ENCODE data around the gene FAM114A2. TPM values are rescaled to one million over a fixed set of nuclear protein-coding genes. Genes with fewer than 3 reads are reported as not detected.
"Not testable (repeated sequence)": the region's sequence is repeated elsewhere in the genome, so short reads cannot be mapped to it uniquely, and the experiment has no call there.

The FAM114A2 gene
- total and polyA plus RNA-seq, 2 donors (not counting 1 experiment from before 2014, with no cell fraction given), result 28.0 to 33.9 TPM

- no peaks in the 10 kb centered on the region for H3K79me2 ChIP-seq (ENCODE audit: control insufficient read depth, insufficient read depth, low read length)
- peaks cover 3% of the 10 kb centered on the region for H3K36me3 ChIP-seq (ENCODE audit: control insufficient read depth, insufficient read depth, low read length)
- H3K9me3 ChIP-seq (ENCODE audit: control insufficient read depth, insufficient read depth, low read depth, low read length), result no peaks in the 10 kb centered on the region
- H3K9ac ChIP-seq (ENCODE audit: insufficient read depth, low read length), result no peak overlapping the region
- no peaks in the 10 kb centered on the region for H4K20me1 ChIP-seq (ENCODE audit: control insufficient read depth, extremely low read depth, insufficient read depth, low read length)
- no peak overlapping the region for H3K27ac ChIP-seq (ENCODE audit: insufficient read depth, low read length)
- H3K27me3 ChIP-seq (ENCODE audit: control insufficient read depth, insufficient read depth, low read length), result no peaks in the 10 kb centered on the region
- no peaks in the 10 kb centered on the region for H3K4me1 ChIP-seq (ENCODE audit: control insufficient read depth, extremely low read depth, insufficient read depth, low read length)
- H3K4me2 ChIP-seq (ENCODE audit: extremely low read depth, insufficient read depth, low read length), result no peak overlapping the region
- no peak overlapping the region for H3K4me3 ChIP-seq (replicated peaks in 1 of 4; ENCODE audit: control extremely low read depth in 1 of 4, insufficient read depth in 1 of 4, low read depth in 3 of 4, low read length in 4 of 4)
- TF ChIP-seq CTCF (conservative IDR thresholded peaks at IDR 0.05 in 1 of 2, IDR thresholded peaks at IDR 0.05 in 1 of 2; ENCODE audit: low read depth in 1 of 2, low read length in 2 of 2), result no peak
- TF ChIP-seq EZH2 (IDR thresholded peaks at IDR 0.05; ENCODE audit: low read length, missing control alignments), result no peak
- DNase-seq (ENCODE audit: low read depth in 2 of 2), result no peak
- H2AFZ ChIP-seq (ENCODE audit: low read length), result no peak overlapping the region
These were observed 12.8 kb downstream of the FAM114A2 start for GRCh38 chr5:154025951-154026350.

DNA sequence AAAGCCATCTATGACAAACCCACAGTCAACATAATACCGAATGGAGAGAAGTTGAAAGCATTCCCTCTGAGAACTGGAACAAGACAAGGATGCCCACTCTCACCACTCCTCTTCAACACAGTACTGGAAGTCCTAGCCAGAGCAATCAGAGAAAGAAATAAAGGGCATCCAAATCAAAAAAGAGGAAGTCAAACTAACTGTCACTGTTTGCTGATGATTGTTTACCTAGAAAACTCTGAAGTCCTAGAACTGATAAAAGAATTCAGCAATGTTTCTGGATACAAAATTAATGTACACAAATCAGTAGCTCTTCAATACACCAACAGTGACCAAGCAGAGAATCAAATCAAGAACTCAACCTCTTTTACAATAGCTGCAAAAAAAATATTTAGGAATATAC lies 19.8 kb downstream of the FAM114A2 start:
- not testable (repeated sequence) for H2AFZ ChIP-seq (ENCODE audit: low read length); H3K9me3 ChIP-seq (ENCODE audit: control insufficient read depth, insufficient read depth, low read depth, low read length); H3K4me2 ChIP-seq (ENCODE audit: extremely low read depth, insufficient read depth, low read length)

DNA sequence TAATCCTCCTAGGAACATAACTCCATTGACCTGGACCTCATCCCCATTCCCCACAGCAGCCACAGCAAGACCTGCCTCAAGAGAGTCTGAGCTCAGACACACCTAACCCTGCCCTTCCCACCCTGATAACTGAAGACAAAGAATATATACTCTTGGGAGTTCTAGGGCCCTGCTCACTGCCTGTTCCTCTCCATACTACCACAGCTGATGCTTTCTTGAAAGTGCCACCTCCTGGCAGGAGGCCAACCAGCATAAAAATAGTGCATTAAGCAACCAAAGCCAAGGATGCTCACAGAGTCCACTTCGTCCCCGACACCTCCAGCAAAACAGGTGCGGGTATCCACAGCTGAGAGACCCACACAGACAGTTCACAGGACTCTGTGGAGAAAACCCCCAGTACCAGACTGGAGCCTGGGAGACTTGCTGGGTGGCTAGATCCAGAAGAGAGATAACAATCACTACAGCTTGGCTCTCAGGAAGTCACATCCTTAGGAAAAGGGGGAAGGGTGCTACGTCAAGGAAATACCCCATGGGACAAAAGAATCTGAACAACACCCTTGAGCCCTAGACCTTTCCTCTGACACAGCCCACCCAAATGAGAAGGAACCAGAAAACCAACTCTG lies 23.5 kb downstream of the FAM114A2 start:
- no peak overlapping the region for H3K27ac ChIP-seq (ENCODE audit: insufficient read depth, low read length)
- no peak overlapping the region for H3K4me2 ChIP-seq (ENCODE audit: extremely low read depth, insufficient read depth, low read length)
- TF ChIP-seq CTCF (conservative IDR thresholded peaks at IDR 0.05 in 1 of 2, IDR thresholded peaks at IDR 0.05 in 1 of 2; ENCODE audit: low read depth in 1 of 2, low read length in 2 of 2) (no peak), EZH2 (IDR thresholded peaks at IDR 0.05; ENCODE audit: low read length, missing control alignments) (no peak)
- no peak overlapping the region for H3K9ac ChIP-seq (ENCODE audit: insufficient read depth, low read length)
- no peaks in the 10 kb centered on the region for H3K27me3 ChIP-seq (ENCODE audit: control insufficient read depth, insufficient read depth, low read length)
- no peak for DNase-seq (ENCODE audit: low read depth in 2 of 2)
- no peaks in the 10 kb centered on the region for H3K9me3 ChIP-seq (ENCODE audit: control insufficient read depth, insufficient read depth, low read depth, low read length)
- no peak overlapping the region for H2AFZ ChIP-seq (ENCODE audit: low read length)
- no peaks in the 10 kb centered on the region for H4K20me1 ChIP-seq (ENCODE audit: control insufficient read depth, extremely low read depth, insufficient read depth, low read length)
- no peaks in the 10 kb centered on the region for H3K36me3 ChIP-seq (ENCODE audit: control insufficient read depth, insufficient read depth, low read length)
- H3K4me3 ChIP-seq (replicated peaks in 1 of 4; ENCODE audit: control extremely low read depth in 1 of 4, insufficient read depth in 1 of 4, low read depth in 3 of 4, low read length in 4 of 4), result no peak overlapping the region
- no peaks in the 10 kb centered on the region for H3K79me2 ChIP-seq (ENCODE audit: control insufficient read depth, insufficient read depth, low read length)
- H3K4me1 ChIP-seq (ENCODE audit: control insufficient read depth, extremely low read depth, insufficient read depth, low read length), result no peaks in the 10 kb centered on the region

More for the DNA sequence above, 19.8 kb downstream of the FAM114A2 start:
- not testable (repeated sequence) for DNase-seq (ENCODE audit: low read depth in 2 of 2); H4K20me1 ChIP-seq (ENCODE audit: control insufficient read depth, extremely low read depth, insufficient read depth, low read length); H3K4me3 ChIP-seq (replicated peaks in 1 of 4; ENCODE audit: control extremely low read depth in 1 of 4, insufficient read depth in 1 of 4, low read depth in 3 of 4, low read length in 4 of 4); H3K27ac ChIP-seq (ENCODE audit: insufficient read depth, low read length); H3K4me1 ChIP-seq (ENCODE audit: control insufficient read depth, extremely low read depth, insufficient read depth, low read length); H3K27me3 ChIP-seq (ENCODE audit: control insufficient read depth, insufficient read depth, low read length); H3K9ac ChIP-seq (ENCODE audit: insufficient read depth, low read length); H3K79me2 ChIP-seq (ENCODE audit: control insufficient read depth, insufficient read depth, low read length); H3K36me3 ChIP-seq (ENCODE audit: control insufficient read depth, insufficient read depth, low read length)

All from fibroblast of lung (primary cell).